HPDE6-E6E7 (cell line): Measurements from ENCODE around the gene RREB1.

ENCODE experiments used
- DNase-seq: peaks from one replicate; pipeline ENCODE4 v3.0.0; 2011; ENCODE audit warnings: missing footprints; ENCODE audit errors: extremely low spot score

The RREB1 gene

DNA sequence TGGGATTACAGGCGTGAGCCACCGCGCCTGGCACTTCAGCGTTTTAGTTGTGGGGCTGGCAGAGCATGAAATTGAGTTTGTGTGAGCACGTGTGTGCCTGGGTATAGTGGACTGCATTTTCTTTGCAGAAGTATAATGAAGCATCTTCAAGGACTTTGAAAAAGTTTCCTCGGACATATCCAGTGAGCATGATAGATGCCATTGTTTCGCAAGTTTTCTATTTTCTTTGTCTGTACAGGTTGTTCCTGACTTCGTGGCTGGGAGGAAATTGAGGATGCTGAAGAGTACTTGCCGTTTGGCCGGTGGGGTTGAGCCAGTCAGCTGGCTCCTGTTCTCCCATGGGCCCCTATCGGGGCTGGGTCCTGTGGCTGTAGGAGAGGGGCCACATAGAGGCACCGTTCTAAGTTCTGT lies 55.9 kb downstream of the RREB1 start:
- DNase-seq = no peak

DNA sequence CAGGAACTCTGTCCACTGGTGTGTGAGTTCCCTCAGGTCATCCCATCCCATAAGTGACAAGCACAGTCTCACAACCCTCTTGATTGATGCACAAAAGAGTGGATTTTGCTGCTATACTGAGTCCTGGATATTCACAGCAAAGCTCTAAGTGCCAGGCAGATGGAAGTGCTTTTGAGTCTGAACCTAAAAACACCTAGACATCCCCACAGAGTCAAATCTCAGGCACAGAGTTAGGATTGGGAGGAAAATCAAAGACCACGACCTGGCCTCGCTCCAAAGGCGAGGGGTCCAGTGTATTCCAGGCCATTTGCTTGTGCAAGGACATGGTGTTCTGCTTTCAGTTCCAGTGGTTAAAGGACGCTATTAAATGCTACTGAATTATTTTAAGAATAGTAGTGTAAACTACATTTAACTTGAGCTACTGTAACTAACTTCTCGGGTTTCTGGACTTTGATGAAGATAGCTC lies 56.8 kb downstream of the RREB1 start:
- no peak for DNase-seq

- no peak for DNase-seq
Observed at GRCh38 chr6:7165002-7165889, 57.5 kb downstream of the RREB1 start.

GRCh38 chr6:7165890-7166267 lies 58.1 kb downstream of the RREB1 start:
- DNase-seq = no peak

- DNase-seq = no peak
Observed at GRCh38 chr6:7166410-7167293, 58.9 kb downstream of the RREB1 start.

DNA sequence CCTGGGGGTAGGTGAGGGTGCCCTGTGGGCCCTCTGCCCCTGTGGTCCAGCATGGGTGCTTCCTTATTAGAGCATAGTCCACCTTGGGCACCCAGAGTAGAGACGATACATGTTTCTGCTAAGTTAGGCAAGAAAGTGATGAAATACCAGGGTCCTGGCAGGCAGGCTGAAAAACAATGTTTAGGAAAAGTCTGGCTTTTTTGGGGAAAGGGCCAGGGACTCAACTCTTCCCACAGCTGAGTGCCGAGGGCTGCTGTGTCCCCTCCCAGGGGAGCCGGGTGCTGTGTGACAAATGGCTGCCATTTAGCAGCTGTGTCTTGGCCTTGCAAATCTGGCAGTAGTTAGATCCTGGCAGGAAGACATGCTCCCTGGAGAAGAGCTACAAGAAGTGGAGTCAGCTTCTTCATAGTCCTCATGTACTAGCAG lies 61.5 kb downstream of the RREB1 start:
- no peak for DNase-seq

GRCh38 chr6:7170117-7170732 lies 62.5 kb downstream of the RREB1 start:
- DNase-seq = no peak

DNA sequence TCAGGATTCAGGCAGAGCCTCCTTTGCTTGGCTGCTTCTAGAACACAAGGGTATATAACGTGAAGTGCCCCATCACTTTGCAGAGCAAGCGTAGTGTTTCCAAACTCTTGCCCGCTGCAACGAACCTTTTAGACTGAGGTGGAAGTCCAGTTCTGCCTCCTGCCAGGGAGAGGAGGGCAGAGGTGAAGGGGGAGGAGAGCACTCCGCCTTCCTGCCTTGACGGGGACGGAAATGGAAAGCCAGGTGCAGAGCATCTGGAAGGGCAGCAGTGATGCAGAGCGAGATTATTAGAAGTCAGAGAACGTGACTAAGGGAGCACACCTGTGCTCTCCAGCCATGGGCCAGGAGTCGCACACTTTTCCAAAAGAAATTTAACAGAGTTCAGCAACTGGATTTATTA lies 63.4 kb downstream of the RREB1 start:
- no peak for DNase-seq

DNA sequence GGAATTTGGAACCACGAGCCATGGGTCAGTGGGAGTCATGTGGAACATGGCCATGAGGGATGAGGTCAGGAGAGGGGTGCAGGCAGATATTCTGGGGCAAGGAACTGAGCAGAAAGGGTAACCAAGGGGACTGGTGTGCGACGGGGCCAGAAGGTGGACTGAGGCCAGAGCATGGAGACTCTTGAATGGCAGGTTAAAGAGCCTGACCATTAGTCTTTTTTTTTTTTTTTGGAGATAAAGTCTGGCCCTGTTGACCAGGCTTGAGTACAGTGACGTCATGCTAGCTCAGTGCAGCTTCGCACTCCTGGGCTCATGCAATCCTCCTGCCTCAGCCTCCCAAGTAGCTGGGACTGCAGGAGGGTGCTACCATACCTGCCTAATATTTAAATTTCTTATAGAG lies 64.0 kb downstream of the RREB1 start:
- no peak for DNase-seq

DNA sequence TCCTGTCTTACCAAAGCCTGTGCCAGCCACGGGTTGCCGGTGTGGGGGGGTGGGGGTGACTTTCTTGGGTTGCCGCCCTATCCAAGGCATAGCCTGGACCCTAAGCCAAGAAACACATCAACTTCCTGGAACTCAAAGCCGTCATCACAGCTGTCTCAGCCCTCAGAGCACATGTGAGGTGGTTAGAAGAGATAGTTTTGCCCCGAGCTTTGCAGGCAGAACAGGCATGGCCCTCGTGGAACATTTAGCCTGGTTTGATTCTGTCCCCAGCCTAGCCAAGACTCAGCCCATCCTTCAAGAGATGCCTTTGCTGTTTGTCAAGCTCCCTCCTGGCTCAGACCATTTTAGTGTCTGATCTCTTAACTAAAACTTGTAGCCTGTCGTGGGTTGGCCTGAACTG lies 64.9 kb downstream of the RREB1 start:
- DNase-seq = no peak

DNA sequence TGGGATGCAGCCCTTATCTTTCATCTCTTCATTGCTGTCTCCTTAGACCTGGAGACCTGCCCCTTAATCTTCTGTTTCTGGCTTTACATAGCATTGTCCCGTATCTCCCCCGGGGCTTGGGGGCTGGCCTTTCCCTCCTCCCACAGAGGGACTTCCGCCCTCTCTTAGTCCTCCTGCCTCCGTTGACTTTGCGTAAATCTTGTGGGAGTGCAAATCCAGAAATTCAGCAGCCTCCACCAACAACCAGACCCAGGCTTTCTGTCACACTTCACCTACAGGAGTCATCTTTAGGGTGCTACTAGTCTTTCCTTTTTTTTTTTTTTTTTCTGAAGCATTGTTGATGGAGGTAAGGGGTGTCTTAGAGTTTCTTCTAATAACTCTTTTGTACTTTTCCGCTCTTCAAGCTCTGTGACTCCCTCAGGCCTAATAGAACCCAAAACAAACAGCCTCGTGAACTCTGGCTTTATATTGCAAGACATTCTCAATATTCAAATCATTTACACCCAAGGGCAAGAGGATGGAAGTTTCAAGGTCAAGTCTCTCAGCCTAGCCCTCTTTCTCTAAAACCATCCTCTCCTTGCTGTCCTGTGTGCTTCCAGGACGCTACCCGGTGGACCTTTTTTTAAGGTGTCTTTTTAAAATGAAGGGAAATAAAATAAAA lies 66.2 kb downstream of the RREB1 start:
- DNase-seq = no peak

DNA sequence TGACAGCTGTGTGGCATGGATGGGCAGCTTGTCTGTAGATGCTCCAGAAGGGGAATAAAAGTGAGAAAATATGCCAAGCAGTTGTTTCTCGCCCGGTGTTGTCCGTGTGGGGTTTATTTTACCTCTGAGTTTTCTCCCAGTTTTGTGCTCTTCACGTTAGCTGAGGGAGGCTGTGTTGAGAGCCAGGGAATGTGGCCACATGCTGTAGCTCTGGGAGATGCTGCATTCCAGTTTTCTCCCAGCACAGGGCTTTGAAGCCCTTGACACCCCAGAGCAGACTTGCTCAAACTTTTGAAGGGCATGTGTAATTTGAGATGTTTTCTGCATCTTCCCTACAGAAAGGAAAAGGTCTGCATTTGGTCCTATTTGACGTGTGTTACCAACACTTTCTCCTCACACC lies 67.7 kb downstream of the RREB1 start:
- no peak for DNase-seq

DNA sequence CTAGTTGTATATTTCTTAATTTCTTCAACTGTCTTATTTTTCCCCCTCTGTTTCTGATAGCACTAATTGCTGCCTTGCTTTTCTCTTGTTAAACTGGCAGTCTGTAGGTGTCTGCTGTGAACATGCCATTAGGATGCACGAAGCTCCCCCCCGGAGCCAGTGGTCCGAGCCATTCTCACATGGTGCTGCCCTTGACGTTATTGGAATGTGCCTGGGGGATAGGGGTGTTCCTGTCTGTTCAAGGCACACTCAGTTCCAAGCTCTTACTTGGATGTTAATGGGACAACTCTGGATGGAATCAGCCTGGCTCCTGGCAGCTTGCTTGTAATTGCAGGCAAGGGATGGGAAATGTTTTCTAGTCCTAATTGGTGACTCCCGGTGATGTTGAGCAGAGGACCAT lies 68.4 kb downstream of the RREB1 start:
- no peak for DNase-seq

DNA sequence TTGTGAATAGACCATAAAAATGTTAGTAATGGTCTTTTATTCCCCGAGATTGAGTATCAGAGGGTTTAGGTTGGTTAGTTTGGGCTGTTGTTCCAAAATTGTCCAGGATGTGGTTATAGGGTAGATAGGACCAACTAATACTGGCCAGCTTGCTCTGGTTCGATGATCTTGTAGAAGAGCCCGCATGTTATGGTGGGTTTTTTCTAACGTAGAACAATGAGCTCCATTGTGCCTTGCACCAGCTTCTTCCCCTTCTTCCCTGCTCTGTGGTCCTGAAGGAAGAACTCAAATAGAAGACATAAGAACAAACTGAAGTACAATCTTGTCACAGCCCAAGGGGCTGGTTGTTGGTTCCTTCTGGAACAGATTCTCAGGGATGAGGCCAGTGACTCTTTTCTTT lies 70.5 kb downstream of the RREB1 start:
- DNase-seq = no peak

DNA sequence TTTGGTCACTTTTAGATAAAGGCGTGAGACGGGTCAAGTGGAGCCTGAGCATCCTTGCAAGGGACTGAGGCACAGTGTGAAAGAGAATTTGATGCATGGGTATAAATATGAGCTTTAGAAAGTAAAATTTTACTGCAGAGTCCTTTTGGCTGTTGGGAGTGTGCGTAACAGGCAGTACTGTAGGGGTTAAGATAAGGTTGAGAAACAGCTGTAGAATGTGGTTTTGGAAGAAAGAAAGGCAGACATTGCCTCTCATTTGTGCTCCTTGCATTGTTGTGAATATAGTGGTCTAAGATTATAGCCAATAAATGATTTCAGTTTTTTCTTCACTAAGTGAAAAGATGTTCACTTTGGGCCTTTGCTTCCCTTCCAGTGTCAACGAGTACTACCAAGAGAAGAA lies 73.0 kb downstream of the RREB1 start:
- no peak for DNase-seq

DNA sequence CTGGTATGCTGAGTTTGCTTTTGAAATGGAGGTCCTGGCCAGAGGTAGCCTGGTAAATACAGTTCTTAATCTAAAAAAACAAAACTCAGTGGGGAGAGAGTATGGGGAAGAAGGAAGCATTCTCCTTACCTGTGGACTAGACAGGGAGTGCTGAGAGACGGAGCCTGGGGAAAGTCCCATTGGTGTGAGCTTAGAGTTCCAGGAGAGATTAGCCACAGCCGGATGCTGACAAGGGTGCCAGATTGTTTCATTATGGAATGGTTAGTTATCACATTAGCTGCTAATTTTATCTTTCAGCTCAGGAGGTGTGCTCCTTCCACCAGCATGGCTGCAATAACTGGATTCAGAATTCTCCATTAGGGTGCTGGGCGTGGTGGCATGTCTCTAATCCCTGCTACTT lies 75.9 kb downstream of the RREB1 start:
- no peak for DNase-seq

DNA sequence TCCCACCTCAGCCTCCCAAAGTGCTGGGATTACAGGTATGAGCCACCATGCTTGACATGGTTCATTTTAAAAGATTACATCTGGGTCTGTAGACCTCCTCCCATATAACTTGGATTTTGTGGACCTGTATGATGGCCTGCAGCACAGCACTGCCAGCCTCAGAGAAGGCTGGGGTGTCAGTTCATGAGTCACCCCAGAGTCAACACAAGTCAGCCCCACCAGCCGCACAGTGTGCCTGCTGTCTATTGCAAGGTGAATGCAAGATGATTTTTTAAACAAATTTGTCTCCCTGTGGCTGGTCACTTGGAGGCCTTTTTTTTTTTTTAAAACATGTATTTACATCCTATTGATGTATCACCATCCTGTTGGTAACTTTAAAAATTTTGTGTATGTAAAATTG lies 76.7 kb downstream of the RREB1 start:
- DNase-seq = no peak

GRCh38 chr6:7185561-7185960 lies 77.8 kb downstream of the RREB1 start:
- no peak for DNase-seq

DNA sequence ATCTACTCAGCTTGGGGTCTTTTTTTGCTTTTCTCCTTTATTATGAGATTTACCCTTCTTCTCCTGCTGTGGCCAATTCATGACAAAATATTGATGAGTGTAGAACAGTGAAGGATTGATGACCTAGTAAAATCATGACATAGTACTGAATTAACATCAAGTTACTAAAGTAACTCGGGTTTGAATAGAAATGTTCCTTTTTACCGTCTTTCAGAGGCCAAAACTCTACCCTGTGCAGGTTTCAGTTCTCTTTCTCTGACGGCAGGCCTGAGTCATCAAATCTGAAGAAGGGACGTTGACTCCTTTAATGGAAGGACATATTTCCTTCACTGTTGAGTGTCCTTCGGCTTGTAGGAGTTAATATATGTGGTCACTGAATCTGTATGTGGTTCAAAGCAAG lies 80.7 kb downstream of the RREB1 start:
- no peak for DNase-seq

GRCh38 chr6:7189101-7189758 lies 81.5 kb downstream of the RREB1 start:
- DNase-seq = no peak

- DNase-seq = no peak
Observed at GRCh38 chr6:7190791-7191190, 83.0 kb downstream of the RREB1 start.
